Left ventricle myocardium superior (tissue), 1 donor: Measurements from ENCODE around the gene C16orf74. TPM values are rescaled to one million over a fixed set of nuclear protein-coding genes. Genes with fewer than 3 reads are reported as not detected.

Experiments used
- ATAC-seq: fragments of 200-7000 bp; cut with Tn5 transposase; one replicate; pipeline ENCODE4 v1.9.1; 2020; ENCODE audit warnings: mild to moderate bottlenecking, moderate library complexity
- DNase-seq: peaks from one replicate; pipeline ENCODE4 v3.0.0-alpha.2; 2020
- intact Hi-C: fragments of 100-400 bp; cut with micrococcal nuclease; formaldehyde crosslinking; loops from one replicate; pipeline ENCODE4 v1.11.0; 2022
- total RNA-seq: library from RNA; stranded (reverse); fragmentation: NEBNext Ultra II Directional; extraction: Animal tissue kit (Norgen Biotek cat#: 25700); gene quantifications from one replicate; pipeline ENCODE4 v1.2.1, GENCODE V29; 2021
- donor health status: DM: no; HTN: yes; CAD: no; lungs with severe emphysema.

Gene C16orf74
- total RNA-seq, 1 donor from 2014 or later, result 1.7 TPM

DNA sequence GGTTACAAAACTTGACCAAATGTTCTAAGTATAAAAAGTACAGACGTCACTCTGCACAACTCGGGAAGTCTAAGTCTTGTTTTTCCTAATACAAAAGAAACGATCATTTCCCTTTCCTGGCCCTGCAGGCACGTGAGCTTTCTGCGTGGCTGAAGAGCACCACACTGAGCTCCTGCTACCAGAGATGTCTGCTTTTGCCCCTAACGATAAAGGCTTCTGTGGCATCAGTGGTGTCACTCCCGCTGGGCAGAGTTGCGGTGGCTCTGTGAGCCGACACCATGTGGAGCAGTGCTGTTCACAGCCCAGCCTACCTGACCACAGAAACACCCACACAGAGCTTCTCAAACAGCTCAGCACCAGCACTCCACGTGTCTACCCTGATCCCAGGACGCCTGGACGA lies 28.0 kb upstream of the C16orf74 start:
- intact Hi-C loops, result no loop called here
- DNase-seq (no peak), ATAC-seq (no peak)

DNA sequence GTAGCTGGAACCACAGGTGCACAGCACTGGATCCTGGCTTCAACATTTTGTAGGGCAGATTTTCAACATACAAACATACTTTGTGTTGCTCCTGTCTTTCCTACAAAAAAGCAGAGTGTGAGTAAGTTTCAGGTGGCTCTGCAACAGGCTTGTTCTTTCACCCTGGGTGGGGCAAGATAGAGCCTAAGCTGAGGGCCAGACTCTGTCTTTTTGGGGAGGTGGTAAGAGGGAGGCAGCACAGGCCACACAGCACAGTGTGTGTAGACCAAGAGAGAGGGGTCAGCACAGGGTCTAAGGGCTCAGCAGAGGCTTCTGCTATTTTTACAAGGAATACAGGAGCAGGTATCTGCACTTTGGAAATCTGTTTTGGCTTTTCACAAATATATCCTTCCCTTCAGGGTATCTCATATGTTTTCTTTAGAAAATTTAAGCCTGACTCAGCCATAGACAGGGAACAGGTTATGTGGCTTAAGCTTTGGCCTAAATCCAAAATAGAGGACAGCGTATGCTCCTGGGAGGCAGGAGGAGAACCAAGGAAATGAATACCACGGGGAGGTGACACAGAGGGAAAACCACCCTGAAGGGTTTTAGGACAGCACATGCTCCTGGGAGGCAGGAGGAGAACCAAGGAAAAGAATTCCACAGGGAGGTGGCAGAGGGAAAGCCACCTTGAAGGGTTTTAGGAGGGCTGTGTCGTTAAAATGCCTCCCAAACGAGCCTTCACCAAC lies 26.9 kb upstream of the C16orf74 start:
- ATAC-seq (no peak), DNase-seq (no peak)
- intact Hi-C loops, result no loop called here

DNA sequence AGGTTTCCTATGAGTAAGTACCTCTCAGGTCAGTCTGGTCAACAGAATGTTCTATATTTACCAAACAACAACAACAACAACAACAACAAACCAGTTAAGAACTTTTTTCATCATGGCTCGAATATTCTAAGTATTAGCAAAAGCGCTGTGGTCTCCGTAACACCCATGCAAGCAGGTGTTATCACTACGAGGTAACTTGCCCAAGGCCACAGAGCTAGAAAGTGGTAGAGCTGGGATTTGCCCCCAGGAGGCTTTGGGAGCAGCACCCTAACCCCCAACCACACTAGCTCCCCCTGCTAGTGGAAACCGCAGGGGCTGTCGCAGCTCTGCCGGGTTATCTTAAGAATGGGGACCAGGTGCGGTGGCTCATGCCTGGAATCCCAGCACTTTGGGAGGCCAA lies 23.9 kb upstream of the C16orf74 start:
- DNase-seq (no peak), ATAC-seq (no peak)
- intact Hi-C loops, result no loop called here

DNA sequence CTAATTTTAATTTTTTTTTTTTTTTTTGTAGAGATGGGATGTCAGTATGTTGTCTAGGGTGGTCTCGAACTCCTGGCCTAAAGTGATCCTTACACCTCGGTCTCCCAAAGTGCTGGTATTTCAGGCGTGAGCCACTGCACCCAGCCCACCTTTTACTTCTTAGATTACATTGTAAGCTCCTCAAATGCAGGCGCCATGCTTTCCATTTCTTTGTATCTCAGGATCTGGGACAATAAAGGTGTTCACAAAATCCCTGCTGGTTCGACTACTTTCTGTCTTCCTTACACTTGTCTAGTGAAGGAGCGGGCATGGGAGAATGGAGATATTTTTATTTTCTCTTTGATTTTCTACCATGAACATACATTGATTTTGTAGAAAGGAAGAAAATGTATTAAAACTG lies 23.2 kb upstream of the C16orf74 start:
- no peak for DNase-seq
- intact Hi-C loops, result no loop called here
- ATAC-seq, result no peak

DNA sequence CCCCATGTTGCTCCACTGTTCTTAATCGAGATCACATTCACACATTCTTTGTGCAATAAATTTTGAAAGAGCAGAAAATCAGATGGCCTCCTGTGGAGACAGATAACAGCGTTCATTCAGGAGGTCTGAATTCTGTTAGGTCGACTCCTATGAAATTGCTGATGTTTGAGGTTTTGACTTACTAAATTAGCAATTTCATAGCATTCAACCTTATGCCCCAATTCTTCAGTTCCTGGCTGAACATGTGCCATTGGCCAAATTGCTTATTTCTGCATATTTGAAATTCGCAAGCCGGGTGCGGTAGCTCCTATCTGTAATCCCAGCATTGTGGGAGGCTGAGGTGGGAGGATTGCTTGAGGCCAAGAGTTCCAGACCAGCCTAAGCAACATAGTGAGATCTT lies 22.1 kb upstream of the C16orf74 start:
- ATAC-seq (no peak), DNase-seq (no peak)
- intact Hi-C loops, result no loop called here

DNA sequence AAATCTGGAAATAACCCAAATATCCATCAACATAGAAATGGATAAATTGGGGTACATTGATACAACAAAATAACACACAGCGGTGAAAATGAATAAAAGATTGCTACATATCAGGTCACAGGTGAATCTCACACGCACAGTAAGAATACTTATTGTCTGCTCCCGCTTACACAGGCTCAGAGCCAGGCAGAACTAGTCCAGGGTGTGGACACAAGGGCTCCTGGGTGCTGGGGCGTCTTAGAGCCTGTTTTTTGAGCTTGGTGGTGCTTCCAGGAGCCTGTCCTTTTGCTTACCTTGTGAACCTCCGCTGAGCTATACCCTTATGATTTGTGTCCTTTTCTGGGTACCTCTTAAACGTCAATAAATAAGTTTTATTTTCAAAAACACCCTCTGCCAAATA lies 19.8 kb upstream of the C16orf74 start:
- ATAC-seq, result no peak
- no peak for DNase-seq
- intact Hi-C loops, result no loop called here

DNA sequence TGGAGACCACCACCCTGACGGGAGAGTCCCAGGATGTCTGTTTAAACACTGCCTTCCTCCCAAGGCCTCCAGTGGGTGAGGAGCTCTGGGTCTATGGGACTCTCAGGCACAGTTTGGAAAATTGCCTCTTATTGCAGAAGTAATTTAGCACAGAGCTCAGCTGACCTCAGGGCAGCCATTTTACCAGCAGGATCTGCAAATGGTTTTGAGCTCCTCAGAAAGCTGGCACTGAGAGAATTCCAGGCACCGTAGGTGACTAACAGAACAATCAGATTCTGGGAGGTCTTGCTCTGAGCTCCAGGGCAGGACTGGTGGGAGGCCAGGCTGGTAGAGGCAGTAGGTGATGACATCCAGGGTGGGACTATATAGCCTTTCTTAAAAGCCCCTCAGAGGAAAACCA lies 17.3 kb upstream of the C16orf74 start:
- ATAC-seq, result no peak
- intact Hi-C loops, result no loop called here

DNA sequence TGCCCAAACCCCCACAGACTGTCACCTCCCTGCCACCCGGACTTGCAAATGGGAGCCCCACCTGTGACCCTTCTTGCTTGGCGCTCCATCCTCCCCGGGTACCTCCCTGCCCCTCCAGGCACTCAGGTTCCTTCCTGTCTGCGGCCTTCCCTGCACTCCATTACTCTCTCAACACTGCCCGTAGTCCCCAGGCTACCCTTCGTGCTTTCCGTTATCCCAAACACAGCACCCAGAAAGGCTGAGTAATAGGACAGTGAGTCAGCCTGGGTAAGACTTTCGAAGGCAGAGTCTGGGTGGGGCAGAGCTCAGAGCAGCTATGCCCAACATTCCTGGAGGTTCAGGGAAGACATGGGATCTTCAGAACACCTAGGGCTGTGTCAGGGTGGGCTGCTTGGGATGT lies 16.6 kb upstream of the C16orf74 start:
- DNase-seq, result no peak
- intact Hi-C loops, result no loop called here
- ATAC-seq, result no peak

More for the DNA sequence above, 17.3 kb upstream of the C16orf74 start:
- no peak for DNase-seq

DNA sequence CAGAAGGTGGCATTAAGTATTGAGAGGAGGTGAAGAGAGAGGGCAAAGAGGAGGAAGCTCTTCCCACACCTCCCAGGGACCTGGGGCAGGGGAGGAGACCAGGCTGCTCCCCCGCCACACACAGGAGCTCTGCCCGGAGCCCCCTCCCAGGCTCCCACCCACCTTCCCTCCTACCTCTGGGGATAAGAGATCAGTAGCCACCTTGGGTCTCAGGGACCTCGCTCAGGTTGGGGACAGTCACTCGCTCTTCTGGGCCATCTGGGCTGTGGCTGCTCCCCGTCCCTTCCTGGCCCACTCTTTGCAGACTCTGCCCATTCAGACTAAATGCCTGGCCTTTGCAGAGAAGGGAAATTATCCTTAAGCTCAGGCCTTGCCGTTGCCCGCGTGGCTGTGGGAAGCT lies 14.9 kb upstream of the C16orf74 start:
- DNase-seq, result no peak
- intact Hi-C loops, result no loop called here

DNA sequence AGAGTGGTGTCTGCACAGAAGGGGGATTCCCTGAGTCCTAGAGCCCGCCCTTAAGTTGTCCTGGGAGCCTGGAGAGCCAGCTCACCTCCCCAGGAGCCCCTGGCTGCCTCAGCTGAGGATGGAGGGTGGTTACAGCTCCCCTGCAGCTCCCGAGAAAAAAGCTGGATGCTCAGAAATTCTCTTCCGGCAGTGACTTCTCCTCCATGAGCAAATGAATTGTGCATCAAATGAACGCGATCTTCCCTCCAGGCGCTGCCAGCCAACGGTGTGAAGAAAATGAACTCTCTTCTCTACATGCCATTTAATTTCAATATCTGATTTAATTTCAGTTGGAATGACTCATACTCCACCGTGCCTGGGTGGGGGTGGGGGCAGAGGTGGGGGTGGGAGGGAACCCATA lies 14.3 kb upstream of the C16orf74 start:
- DNase-seq (no peak), ATAC-seq (no peak)
- intact Hi-C loops, result no loop called here

More for the DNA sequence above, 14.9 kb upstream of the C16orf74 start:
- ATAC-seq, result no peak

DNA sequence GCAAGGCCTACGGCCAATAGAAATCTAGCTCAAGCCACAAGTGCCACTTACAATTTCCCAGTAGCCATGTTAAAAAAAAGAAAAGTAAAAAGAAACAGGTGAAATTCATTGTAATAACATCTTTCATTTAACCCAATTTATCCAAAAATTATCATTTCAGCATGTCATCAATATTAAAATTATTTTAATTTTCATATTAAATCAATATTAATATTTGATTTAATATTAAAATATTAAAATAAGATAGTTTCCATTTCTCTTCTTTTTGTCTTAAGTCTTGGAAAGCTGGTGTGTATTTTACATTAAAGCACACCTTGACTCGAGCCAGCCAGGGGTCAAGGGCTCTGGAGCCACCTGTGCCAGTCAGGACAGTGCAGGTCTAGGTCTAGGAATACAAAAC lies 12.7 kb upstream of the C16orf74 start:
- no peak for ATAC-seq
- DNase-seq, result no peak
- intact Hi-C loops, result no loop called here

DNA sequence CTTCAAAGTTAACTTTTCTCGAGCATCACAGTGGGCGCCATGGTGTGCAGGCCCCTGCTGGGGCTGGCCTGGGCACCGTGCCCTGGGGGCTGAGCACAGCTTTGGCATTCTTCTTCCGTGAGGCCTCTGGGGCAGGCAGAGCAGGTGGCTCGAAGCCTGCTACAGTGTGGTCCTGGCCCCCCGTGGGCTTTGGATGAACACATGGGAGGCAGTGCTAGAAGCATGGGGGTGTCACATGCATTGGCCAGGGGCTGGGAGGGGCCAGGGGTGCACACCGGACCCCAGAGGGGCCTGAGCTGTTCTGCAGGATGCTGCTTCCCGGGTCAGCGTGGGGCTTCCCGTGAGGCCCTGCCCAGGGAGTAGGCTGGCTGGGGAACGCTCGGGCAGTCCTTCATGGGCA lies 12.1 kb upstream of the C16orf74 start:
- DNase-seq (no peak), ATAC-seq (no peak)
- intact Hi-C loops, result no loop called here

DNA sequence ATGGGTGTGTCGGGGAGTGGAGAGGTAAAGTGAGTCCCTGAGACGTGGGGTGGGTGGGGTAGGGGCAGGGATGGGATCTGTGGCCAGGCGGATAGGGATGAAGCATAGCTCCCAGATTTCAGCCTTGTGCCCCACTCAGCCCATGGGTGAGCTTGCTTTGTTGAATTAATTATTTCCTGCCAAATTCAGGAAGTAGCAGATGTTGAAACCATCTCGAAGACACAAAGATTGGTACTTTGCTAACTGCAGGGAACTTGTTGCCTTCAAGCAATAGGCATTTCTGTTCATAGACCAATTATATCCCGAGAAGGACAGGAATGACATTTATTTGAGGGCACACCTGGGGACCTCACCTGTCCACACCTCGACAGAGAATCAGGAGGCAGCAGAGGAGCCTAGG lies 11.0 kb upstream of the C16orf74 start:
- DNase-seq (no peak), ATAC-seq (no peak)
- intact Hi-C loops, result no loop called here

DNA sequence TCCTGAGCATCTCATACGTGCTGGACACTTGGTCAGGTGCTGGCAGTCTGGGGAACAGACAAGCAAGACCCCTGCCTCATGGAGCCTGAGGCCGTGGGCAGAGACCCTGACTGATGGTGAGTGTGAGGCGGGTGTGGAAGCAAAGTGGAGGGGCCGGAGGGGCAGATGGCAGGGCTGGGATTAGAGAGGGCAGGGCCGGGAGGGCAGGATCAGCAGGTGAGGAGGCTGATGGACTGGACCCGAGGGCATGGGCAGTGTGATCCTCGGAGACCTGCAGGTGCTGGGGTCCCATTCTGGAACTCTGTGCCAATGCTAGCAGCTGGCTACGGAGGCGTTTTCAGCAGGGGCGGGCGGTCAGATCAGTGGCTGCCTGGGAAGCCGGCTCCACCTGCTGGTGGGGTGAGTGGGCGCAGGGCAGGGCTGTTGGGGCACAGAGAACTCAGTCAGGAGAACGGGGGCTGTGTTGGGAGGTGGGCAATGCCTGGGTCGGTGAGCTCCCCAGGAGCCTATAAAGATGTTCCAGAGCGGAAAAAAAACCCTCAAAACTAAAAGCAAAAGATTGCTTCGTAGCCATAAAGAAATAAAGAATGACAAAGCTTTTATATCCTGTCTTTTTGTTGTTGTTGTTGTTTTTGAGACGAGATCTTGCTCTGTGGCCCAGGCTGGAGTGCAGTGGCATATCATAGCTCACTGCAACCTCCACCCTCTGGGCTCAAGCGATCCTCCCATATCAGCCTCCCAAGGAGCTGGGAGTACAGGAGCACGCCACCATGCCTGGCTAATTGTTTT lies 8.9 kb upstream of the C16orf74 start:
- DNase-seq, result no peak
- no peak for ATAC-seq
- intact Hi-C loops, result no loop called here

DNA sequence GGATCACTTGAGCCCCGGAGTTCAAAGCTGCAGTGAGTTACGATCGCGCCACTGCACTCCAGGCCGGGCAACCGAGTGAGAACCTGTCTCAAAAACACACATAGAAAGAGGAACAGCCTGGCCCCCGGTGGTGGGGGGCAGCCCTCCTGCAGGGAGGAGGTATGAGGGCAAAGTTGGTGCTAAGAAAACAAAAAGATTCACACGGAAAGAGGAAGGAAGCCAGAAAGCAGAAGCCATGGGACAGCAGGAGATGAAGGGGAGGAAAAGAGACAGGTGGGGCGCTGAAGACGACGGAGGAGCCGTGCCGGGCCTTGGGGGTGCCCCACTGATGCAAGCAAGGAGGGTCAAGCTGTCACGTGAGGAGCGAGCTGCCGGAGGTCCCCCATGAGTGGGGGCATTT lies 8.2 kb upstream of the C16orf74 start:
- intact Hi-C loops, result no loop called here
- ATAC-seq, result no peak
- DNase-seq, result no peak

DNA sequence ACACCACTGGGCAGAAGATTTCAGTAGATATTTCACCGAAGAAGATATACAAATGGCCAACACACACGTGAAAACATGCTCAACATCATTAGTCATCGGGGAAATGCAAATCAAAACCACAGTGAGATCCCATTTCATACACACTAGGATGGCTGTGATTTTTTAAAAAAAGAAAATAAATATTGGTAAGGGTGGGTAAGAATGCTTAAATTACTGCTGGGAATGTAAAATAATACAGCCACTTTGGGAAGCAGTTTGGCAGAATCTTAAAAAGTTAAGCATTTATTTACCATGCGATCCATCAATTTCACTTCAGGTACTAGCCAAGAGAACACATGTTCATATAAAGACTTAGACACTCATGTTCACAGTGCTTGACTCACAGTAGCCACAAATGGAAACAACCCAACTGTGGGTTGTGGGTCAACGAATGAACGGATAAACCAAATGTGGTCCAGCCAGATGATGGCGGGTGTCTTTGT lies 6.5 kb upstream of the C16orf74 start:
- intact Hi-C loops, result no loop called here
- ATAC-seq, result no peak

DNA sequence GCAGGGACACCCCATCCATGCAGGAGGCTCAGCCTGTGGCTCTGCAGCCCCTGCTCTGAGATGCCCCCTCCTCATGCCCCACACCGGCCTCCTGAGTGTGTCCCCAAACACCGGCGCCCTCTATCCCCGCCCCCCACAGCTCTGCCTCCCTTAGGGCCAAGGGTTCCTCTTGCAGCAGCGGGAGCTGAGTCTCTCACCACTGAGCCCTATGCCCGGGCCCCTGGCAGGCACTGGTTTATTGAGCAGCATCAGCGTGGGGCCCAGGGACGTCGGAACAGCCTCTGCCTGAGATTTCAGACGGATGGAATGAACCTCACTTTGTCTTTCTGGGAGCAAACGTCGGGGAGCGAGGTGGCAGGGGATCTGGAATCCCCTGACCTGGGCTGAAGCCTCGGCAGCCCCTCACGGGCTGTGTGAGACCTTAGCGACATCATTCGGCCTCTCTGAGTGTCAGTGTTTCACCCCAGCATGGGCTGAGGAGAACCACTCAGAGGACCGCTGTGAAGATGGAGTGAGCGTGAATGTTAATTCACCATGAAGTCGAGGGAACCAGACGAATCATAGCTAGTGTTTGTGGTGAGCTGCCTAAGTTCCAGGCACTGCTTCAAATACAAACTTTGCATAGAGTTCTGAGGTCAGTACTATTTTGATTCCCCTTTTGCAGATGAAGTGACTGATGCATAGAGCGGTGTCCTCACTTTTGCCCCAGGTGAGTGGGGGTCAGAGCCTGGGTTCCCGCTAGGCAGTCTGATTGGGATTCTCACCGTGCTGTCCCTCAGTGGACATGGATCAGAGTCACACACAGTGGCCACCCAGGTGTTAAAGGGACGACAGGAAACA lies 5.3 kb upstream of the C16orf74 start:
- DNase-seq (no peak), ATAC-seq (no peak)
- intact Hi-C loops, result no loop called here

More for the DNA sequence above, 6.5 kb upstream of the C16orf74 start:
- no peak for DNase-seq

DNA sequence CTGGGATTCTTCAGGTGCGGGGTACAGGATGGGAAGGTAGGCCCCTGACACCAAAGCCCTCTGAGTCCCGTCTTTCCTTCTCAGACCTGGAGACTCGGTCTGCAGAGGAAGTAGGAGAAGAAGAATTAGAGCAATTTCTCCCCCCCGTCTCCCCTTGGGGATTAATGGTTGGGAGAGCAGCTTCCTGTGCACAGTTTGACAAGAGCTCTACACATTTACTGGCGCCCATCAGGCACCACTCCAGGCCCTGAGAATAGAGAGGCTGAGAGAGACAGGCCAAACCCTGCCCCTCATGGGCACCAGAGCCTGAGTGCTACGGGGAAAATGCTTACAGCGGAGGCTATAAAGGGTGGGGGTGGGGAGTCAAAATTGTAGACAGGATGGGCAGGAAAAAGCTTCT lies 3.5 kb upstream of the C16orf74 start:
- intact Hi-C loops, result no loop called here
- no peak for ATAC-seq
- no peak for DNase-seq

DNA sequence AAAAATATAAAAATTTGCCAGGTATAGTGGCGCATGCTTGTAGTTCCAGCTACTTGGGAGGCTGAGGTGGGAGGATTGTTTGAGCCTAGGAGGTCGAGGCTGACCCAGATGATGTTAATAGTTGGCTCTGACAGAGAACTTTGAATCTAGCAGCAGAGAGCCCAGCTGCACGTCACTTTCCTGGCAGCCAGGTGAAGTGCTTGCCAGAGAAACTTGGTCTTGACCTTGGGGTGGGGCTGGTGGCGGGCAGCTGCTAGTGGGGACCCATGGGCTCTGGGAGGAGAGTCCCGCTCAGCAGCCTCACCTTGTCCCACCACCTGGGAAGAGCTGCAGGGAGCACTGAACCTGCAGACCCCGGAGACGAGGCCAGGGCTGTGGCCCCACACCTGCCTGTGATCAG lies 3.1 kb upstream of the C16orf74 start:
- intact Hi-C loops, result no loop called here
- ATAC-seq (no peak), DNase-seq (no peak)

DNA sequence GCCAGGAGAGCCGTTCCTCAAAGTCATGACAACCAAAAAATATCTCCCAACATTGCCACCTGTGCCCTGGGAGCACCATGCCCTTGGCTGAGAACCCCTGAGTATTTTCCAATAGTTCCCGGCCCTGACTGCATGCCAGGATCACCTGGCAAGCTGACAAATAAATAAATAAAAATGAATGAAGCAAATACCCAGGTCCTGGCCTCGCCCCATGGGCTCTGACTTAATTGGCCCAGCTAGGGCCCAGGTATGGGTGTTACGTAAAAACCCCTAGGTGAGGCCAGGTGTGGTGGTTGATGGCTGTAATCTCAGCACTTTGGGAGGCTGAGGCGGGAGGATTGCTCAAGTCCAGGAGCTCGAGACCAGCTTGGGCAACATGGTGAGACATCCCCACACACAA lies 2.7 kb upstream of the C16orf74 start:
- ATAC-seq (no peak), DNase-seq (no peak)
- intact Hi-C loops, result no loop called here
